Measurements from ENCODE around the gene UTP25. TPM values are rescaled to one million over a fixed set of nuclear protein-coding genes. Genes with fewer than 3 reads are reported as not detected.

Gene UTP25
- total RNA-seq, 1 donor from 2014 or later = 2.4 TPM

GRCh38 chr1:209831615-209832014 lies 3.8 kb downstream of the UTP25 start:
- Histone ChIP-seq H3K4me3 (no peak overlapping the region), H3K36me3 (peaks cover 62% of the 10 kb centered on the region), H3K27ac (replicated peaks) (no peak overlapping the region), H3K27me3 (ENCODE audit: low read depth) (no peaks in the 10 kb centered on the region), H3K9me3 (replicated peaks) (no peaks in the 10 kb centered on the region), H3K4me1 (peaks cover 30% of the 10 kb centered on the region)
- no peak for DNase-seq
- intact Hi-C loops (cut with micrococcal nuclease) = no loop called here
- TF ChIP-seq, protein P1, sequence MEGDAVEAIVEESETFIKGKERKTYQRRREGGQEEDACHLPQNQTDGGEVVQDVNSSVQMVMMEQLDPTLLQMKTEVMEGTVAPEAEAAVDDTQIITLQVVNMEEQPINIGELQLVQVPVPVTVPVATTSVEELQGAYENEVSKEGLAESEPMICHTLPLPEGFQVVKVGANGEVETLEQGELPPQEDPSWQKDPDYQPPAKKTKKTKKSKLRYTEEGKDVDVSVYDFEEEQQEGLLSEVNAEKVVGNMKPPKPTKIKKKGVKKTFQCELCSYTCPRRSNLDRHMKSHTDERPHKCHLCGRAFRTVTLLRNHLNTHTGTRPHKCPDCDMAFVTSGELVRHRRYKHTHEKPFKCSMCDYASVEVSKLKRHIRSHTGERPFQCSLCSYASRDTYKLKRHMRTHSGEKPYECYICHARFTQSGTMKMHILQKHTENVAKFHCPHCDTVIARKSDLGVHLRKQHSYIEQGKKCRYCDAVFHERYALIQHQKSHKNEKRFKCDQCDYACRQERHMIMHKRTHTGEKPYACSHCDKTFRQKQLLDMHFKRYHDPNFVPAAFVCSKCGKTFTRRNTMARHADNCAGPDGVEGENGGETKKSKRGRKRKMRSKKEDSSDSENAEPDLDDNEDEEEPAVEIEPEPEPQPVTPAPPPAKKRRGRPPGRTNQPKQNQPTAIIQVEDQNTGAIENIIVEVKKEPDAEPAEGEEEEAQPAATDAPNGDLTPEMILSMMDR (IDR thresholded peaks at IDR 0.05; ENCODE audit: borderline replicate concordance) = no peak

DNA sequence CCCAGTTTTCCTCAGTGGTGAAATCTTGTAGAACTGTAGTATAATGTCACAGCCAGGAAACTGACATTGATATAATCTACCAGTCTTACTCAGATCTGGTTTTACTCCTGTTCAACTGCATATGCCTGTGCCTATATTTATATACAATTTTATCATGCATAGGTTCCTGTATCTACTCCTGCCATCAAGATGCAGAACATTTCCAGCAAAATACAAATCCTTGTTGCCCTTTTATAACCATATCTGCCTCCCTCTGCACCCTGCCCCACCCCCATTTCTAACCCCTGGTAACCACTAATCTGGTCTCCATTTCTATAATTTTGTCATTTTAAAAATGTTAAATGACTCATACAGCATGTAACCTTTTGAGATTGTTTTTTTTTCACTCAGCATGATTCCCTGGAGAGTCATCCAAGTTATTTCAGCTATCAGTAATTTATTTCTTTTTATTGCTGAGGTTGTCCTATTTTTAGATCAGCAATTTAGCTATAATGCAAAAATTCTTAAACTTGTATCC lies 8.1 kb downstream of the UTP25 start:
- no peaks in the 10 kb centered on the region for H3K27me3 ChIP-seq (ENCODE audit: low read depth)
- intact Hi-C loops (cut with micrococcal nuclease) = no loop called here
- no peaks in the 10 kb centered on the region for H3K9me3 ChIP-seq (replicated peaks)
- no peak overlapping the region for H3K4me3 ChIP-seq
- H3K36me3 ChIP-seq = peaks cover 98% of the 10 kb centered on the region
- TF ChIP-seq, protein P1 (IDR thresholded peaks at IDR 0.05; ENCODE audit: borderline replicate concordance) = no peak
- H3K4me1 ChIP-seq = no peaks in the 10 kb centered on the region
- no peak overlapping the region for H3K27ac ChIP-seq (replicated peaks)
- DNase-seq = no peak

GRCh38 chr1:209837671-209838070 lies 9.9 kb downstream of the UTP25 start:
- Histone ChIP-seq H3K4me3 (no peak overlapping the region), H3K9me3 (replicated peaks) (no peaks in the 10 kb centered on the region), H3K27ac (replicated peaks) (no peak overlapping the region), H3K27me3 (ENCODE audit: low read depth) (no peaks in the 10 kb centered on the region), H3K4me1 (no peaks in the 10 kb centered on the region), H3K36me3 (peaks cover 98% of the 10 kb centered on the region)
- DNase-seq = no peak
- TF ChIP-seq, protein P1 (IDR thresholded peaks at IDR 0.05; ENCODE audit: borderline replicate concordance) = no peak
- intact Hi-C loops (cut with micrococcal nuclease) = no loop called here

GRCh38 chr1:209838537-209838936 lies 10.8 kb downstream of the UTP25 start:
- intact Hi-C loops (cut with micrococcal nuclease) = no loop called here
- TF ChIP-seq, protein P1 (IDR thresholded peaks at IDR 0.05; ENCODE audit: borderline replicate concordance) = no peak
- Histone ChIP-seq H3K4me1 (no peaks in the 10 kb centered on the region), H3K4me3 (no peak overlapping the region), H3K27ac (replicated peaks) (no peak overlapping the region), H3K27me3 (ENCODE audit: low read depth) (no peaks in the 10 kb centered on the region), H3K9me3 (replicated peaks) (no peaks in the 10 kb centered on the region), H3K36me3 (peaks cover 98% of the 10 kb centered on the region)
- DNase-seq = no peak

GRCh38 chr1:209839875-209840546 lies 12.2 kb downstream of the UTP25 start:
- H3K4me3 ChIP-seq = no peak overlapping the region
- no peak overlapping the region for H3K27ac ChIP-seq (replicated peaks)
- no peak for DNase-seq
- TF ChIP-seq, protein P1 (IDR thresholded peaks at IDR 0.05; ENCODE audit: borderline replicate concordance) = no peak
- H3K27me3 ChIP-seq (ENCODE audit: low read depth) = no peaks in the 10 kb centered on the region
- peaks cover 98% of the 10 kb centered on the region for H3K36me3 ChIP-seq
- intact Hi-C loops (cut with micrococcal nuclease) = no loop called here
- H3K4me1 ChIP-seq = peaks cover 2% of the 10 kb centered on the region
- no peaks in the 10 kb centered on the region for H3K9me3 ChIP-seq (replicated peaks)
